WTC11 (cell line): Measurements from ENCODE around the gene SEC14L6. TPM values are rescaled to one million over a fixed set of nuclear protein-coding genes. Genes with fewer than 3 reads are reported as not detected.

Source experiments
- ATAC-seq: fragments of 200-7000 bp; cut with Tn5 transposase; 2 replicates; pipeline ENCODE4 v1.10.0; 2021; ENCODE audit warnings: mild to moderate bottlenecking, moderate library complexity
- CTCF ChIA-PET: fragments of 300-600 bp; sonication (Branson Sonifier 250); formaldehyde crosslinking; loops from one replicate; lab custom pipeline; 2021; ENCODE audit warnings: antibody characterized with exemption; lab: Charles Lee
- POLR2A ChIA-PET: fragments of 350-600 bp; sonication (Branson Sonifier 250); formaldehyde crosslinking; loops from one replicate; lab custom pipeline; 2021; ENCODE audit warnings: antibody characterized with exemption; lab: Charles Lee
- DNase-seq: peaks from one replicate; pipeline ENCODE4 v3.0.0; 2021; ENCODE audit warnings: low spot score
- H3K27ac Mint-ChIP-seq: 2 replicates; pipeline ENCODE4 v1.8.0; 2021; ENCODE audit warnings: mixed read lengths
- H3K27me3 Mint-ChIP-seq: 2 replicates; pipeline ENCODE4 v1.8.0; 2021; ENCODE audit warnings: low read depth, mild to moderate bottlenecking, moderate library complexity, mixed read lengths
- H3K36me3 Mint-ChIP-seq: 2 replicates; pipeline ENCODE4 v1.8.0; 2021; ENCODE audit warnings: mixed read lengths
- H3K4me1 Mint-ChIP-seq: 2 replicates; pipeline ENCODE4 v1.8.0; 2022; ENCODE audit warnings: mixed read lengths
- H3K4me3 Mint-ChIP-seq: 2 replicates; pipeline ENCODE4 v1.8.0; 2021; ENCODE audit warnings: mild to moderate bottlenecking, moderate library complexity, mixed read lengths
- H3K9me3 Mint-ChIP-seq: 2 replicates; pipeline ENCODE4 v1.8.0; 2021; ENCODE audit warnings: mixed read lengths
- AFF4 ChIP-seq: sonication (generic); formaldehyde crosslinking; IDR thresholded peaks from 2 replicates; pipeline ENCODE4 v1.8.1; 2023; ENCODE audit warnings: mild to moderate bottlenecking, missing genetic modification reagents, borderline replicate concordance
- ATF1 ChIP-seq: sonication (generic); formaldehyde crosslinking; IDR thresholded peaks from 2 replicates; pipeline ENCODE4 v1.8.1; 2023; ENCODE audit warnings: mild to moderate bottlenecking, moderate library complexity, missing genetic modification reagents
- CREM ChIP-seq: sonication (generic); formaldehyde crosslinking; IDR thresholded peaks from 2 replicates; pipeline ENCODE4 v1.8.1; 2022; ENCODE audit warnings: mild to moderate bottlenecking, missing genetic modification reagents, moderate library complexity
- CTCF ChIP-seq: fragments of 200-600 bp; IDR thresholded peaks from 2 replicates; pipeline ENCODE4 v1.8.0; 2022; ENCODE audit warnings: antibody characterized with exemption
- ESRRA ChIP-seq: sonication (generic); formaldehyde crosslinking; IDR thresholded peaks from 2 replicates; pipeline ENCODE4 v1.8.1; 2022; ENCODE audit warnings: mild to moderate bottlenecking, missing genetic modification reagents, borderline replicate concordance
- ETV6 ChIP-seq: sonication (generic); formaldehyde crosslinking; IDR thresholded peaks from 2 replicates; pipeline ENCODE4 v1.8.1; 2022; ENCODE audit warnings: mild to moderate bottlenecking, missing genetic modification reagents
- FOXP1 ChIP-seq: sonication (generic); formaldehyde crosslinking; IDR thresholded peaks from 2 replicates; pipeline ENCODE4 v1.8.0; 2022; ENCODE audit warnings: missing genetic modification reagents, mild to moderate bottlenecking, moderate library complexity, borderline replicate concordance
- FOXP4 ChIP-seq: sonication (generic); formaldehyde crosslinking; IDR thresholded peaks from 2 replicates; pipeline ENCODE4 v1.8.0; 2022; ENCODE audit warnings: mild to moderate bottlenecking, missing genetic modification reagents
- IRF1 ChIP-seq: sonication (generic); formaldehyde crosslinking; IDR thresholded peaks from 2 replicates; pipeline ENCODE4 v1.8.0; 2023; ENCODE audit warnings: missing genetic modification reagents
- NR3C1 ChIP-seq: sonication (generic); formaldehyde crosslinking; conservative IDR thresholded peaks from 2 replicates; pipeline ENCODE4 v1.8.1; 2023; ENCODE audit warnings: low read depth, mild to moderate bottlenecking, missing genetic modification reagents
- RELA ChIP-seq: sonication (generic); formaldehyde crosslinking; IDR thresholded peaks from 2 replicates; pipeline ENCODE4 v1.8.1; 2022; ENCODE audit warnings: missing genetic modification reagents, mild to moderate bottlenecking, borderline replicate concordance
- SMAD3 ChIP-seq: sonication (generic); formaldehyde crosslinking; IDR thresholded peaks from 2 replicates; pipeline ENCODE4 v1.8.0; 2022; ENCODE audit warnings: missing genetic modification reagents, mild to moderate bottlenecking, borderline replicate concordance
- TCF7 ChIP-seq: sonication (generic); formaldehyde crosslinking; IDR thresholded peaks from 2 replicates; pipeline ENCODE4 v1.8.0; 2022; ENCODE audit warnings: mild to moderate bottlenecking, low read depth, missing genetic modification reagents, moderate library complexity
- TP53 ChIP-seq: sonication (generic); formaldehyde crosslinking; IDR thresholded peaks from 2 replicates; pipeline ENCODE4 v1.8.1; 2023; ENCODE audit warnings: mild to moderate bottlenecking, missing genetic modification reagents
- USF2 ChIP-seq: sonication (generic); formaldehyde crosslinking; IDR thresholded peaks from 2 replicates; pipeline ENCODE4 v1.8.1; 2023; ENCODE audit warnings: mild to moderate bottlenecking, missing genetic modification reagents, moderate library complexity
- ZNF138 ChIP-seq: sonication (generic); formaldehyde crosslinking; conservative IDR thresholded peaks from 2 replicates; pipeline ENCODE4 v1.8.1; 2022; ENCODE audit warnings: mild to moderate bottlenecking, moderate library complexity, missing genetic modification reagents
- ZNF219 ChIP-seq: sonication (generic); formaldehyde crosslinking; IDR thresholded peaks from 2 replicates; pipeline ENCODE4 v1.8.0; 2023; ENCODE audit warnings: missing genetic modification reagents, mild to moderate bottlenecking, borderline replicate concordance
- ZNF416 ChIP-seq: fragments of 250-450 bp; sonication (Bioruptor Pico); IDR thresholded peaks from 2 replicates; pipeline ENCODE4 v1.9.0; 2021; ENCODE audit warnings: mild to moderate bottlenecking, inconsistent platforms
- ZNF425 ChIP-seq: fragments of 250-450 bp; sonication (Bioruptor Pico); conservative IDR thresholded peaks from 2 replicates; pipeline ENCODE4 v1.9.0; 2021; ENCODE audit warnings: mild to moderate bottlenecking
- total RNA-seq: library from RNA; stranded (reverse); gene quantifications from 3 replicates; pipeline ENCODE4 v1.2.3, GENCODE V29; 2021

Gene SEC14L6
- total RNA-seq, 1 experiment from 2014 or later, result 1.6 TPM

GRCh38 chr22:30526656-30527055 is 19.9 kb downstream of the SEC14L6 start (continued):
- TF ChIP-seq AFF4 (no peak), ESRRA (no peak), ETV6 (CRISPR knock-in tag) (no peak)

- CTCF ChIA-PET, result interaction anchor here (0.5 kb wide), 1 partner anchor 83 kb away, joined by 3 read pairs; no protein-coding TSS in a partner anchor
- Mint-ChIP-seq H3K36me3 (no peaks in the 10 kb centered on the region), H3K4me1 (no peaks in the 10 kb centered on the region), H3K27me3 (no peaks in the 10 kb centered on the region; the same call in 1 of the 2 replicates), H3K9me3 (no peaks in the 10 kb centered on the region), H3K27ac (no peak overlapping the region), H3K4me3 (no peak overlapping the region)
- ATAC-seq, result no peak
- POLR2A ChIA-PET, result no interaction called here
- DNase-seq, result no peak
- TF ChIP-seq IRF1 (CRISPR knock-in tag) (no peak), NR3C1 (CRISPR knock-in tag) (no peak), CTCF (no peak), CREM (CRISPR knock-in tag) (no peak), FOXP4 (CRISPR knock-in tag) (no peak), SMAD3 (CRISPR knock-in tag) (no peak), ZNF138 (no peak), RELA (CRISPR knock-in tag) (no peak), FOXP1 (CRISPR knock-in tag) (no peak), ZNF219 (no peak), TP53 (no peak), USF2 (no peak), ZNF425 (CRISPR knock-in tag) (no peak), TCF7 (CRISPR knock-in tag) (no peak), ZNF416 (no peak), ATF1 (CRISPR knock-in tag) (no peak)
Observed at GRCh38 chr22:30523646-30524489, 22.7 kb downstream of the SEC14L6 start.
